Activated CD4-positive, alpha-beta memory T cell treated with anti-CD3 and anti-CD28 coated beads, Interleukin-2, amount 10 ng/mL, durations not matched to agents 7 days and 5 days (primary cell): ENCODE data around the gene CDH13. TPM values are rescaled to one million over a fixed set of nuclear protein-coding genes. Genes with fewer than 3 reads are reported as not detected.

ENCODE experiments used
- CTCF ChIA-PET: fragments of 350-600 bp; sonication (Branson Sonifier 250); formaldehyde crosslinking; loops from one replicate; lab custom pipeline; 2021; ENCODE audit warnings: antibody characterized with exemption, inconsistent platforms; lab: Charles Lee
- POLR2A ChIA-PET: fragments of 350-600 bp; sonication (Branson Sonifier 250); formaldehyde crosslinking; loops from one replicate; lab custom pipeline; 2021; ENCODE audit warnings: antibody characterized with exemption; lab: Charles Lee
- DNase-seq: peaks from one replicate; pipeline ENCODE4 v3.0.0-alpha.2; 2020
- H3K27ac Mint-ChIP-seq: one replicate; pipeline ENCODE4 v1.8.0; 2021; ENCODE audit warnings: mild to moderate bottlenecking, mixed read lengths
- H3K27me3 Mint-ChIP-seq: one replicate; pipeline ENCODE4 v1.8.0; 2021; ENCODE audit warnings: mixed read lengths
- H3K36me3 Mint-ChIP-seq: one replicate; pipeline ENCODE4 v1.8.0; 2021; ENCODE audit warnings: low read depth, mixed read lengths
- H3K4me1 Mint-ChIP-seq: one replicate; pipeline ENCODE4 v1.8.0; 2021; ENCODE audit warnings: mixed read lengths
- H3K4me3 Mint-ChIP-seq: one replicate; pipeline ENCODE4 v1.8.0; 2021; ENCODE audit warnings: mild to moderate bottlenecking, mixed read lengths
- H3K9me3 Mint-ChIP-seq: one replicate; pipeline ENCODE4 v1.8.0; 2021; ENCODE audit warnings: mixed read lengths
- total RNA-seq, 2 experiments: library from RNA; stranded (reverse); gene quantifications; one replicate each; pipeline ENCODE4 v1.2.3, GENCODE V29; 2021

Gene CDH13
- total RNA-seq, 2 experiments from 2014 or later: not detected

GRCh38 chr16:83023011-83023410, 396.2 kb downstream of the CDH13 start:
- no peaks in the 10 kb centered on the region for H3K4me1 Mint-ChIP-seq
- no peaks in the 10 kb centered on the region for H3K36me3 Mint-ChIP-seq
- ChIA-PET CTCF (no interaction called here), POLR2A (no interaction called here)
- H3K9me3 Mint-ChIP-seq: peaks cover 3% of the 10 kb centered on the region
- H3K27me3 Mint-ChIP-seq: no peaks in the 10 kb centered on the region
- no peak overlapping the region for H3K4me3 Mint-ChIP-seq
- no peak for DNase-seq
- H3K27ac Mint-ChIP-seq: no peak overlapping the region

- no peaks in the 10 kb centered on the region for H3K27me3 Mint-ChIP-seq
- H3K4me1 Mint-ChIP-seq: no peaks in the 10 kb centered on the region
- CTCF ChIA-PET: no interaction called here
- peaks cover 3% of the 10 kb centered on the region for H3K9me3 Mint-ChIP-seq
- POLR2A ChIA-PET: no interaction called here
- no peak overlapping the region for H3K4me3 Mint-ChIP-seq
- DNase-seq: no peak
- no peak overlapping the region for H3K27ac Mint-ChIP-seq
- no peaks in the 10 kb centered on the region for H3K36me3 Mint-ChIP-seq
These were observed 396.9 kb downstream of the CDH13 start for GRCh38 chr16:83023640-83024039.

GRCh38 chr16:83027973-83028372, 401.2 kb downstream of the CDH13 start:
- ChIA-PET POLR2A (no interaction called here), CTCF (no interaction called here)
- H3K4me1 Mint-ChIP-seq: no peaks in the 10 kb centered on the region
- peaks cover 9% of the 10 kb centered on the region for H3K9me3 Mint-ChIP-seq
- H3K27me3 Mint-ChIP-seq: no peaks in the 10 kb centered on the region
- no peak overlapping the region for H3K4me3 Mint-ChIP-seq
- no peak overlapping the region for H3K27ac Mint-ChIP-seq
- H3K36me3 Mint-ChIP-seq: no peaks in the 10 kb centered on the region
- DNase-seq: no peak

GRCh38 chr16:83029467-83029866, 402.7 kb downstream of the CDH13 start:
- Mint-ChIP-seq H3K9me3 (peaks cover 9% of the 10 kb centered on the region), H3K27ac (no peak overlapping the region), H3K4me1 (no peaks in the 10 kb centered on the region), H3K4me3 (no peak overlapping the region), H3K36me3 (no peaks in the 10 kb centered on the region), H3K27me3 (no peaks in the 10 kb centered on the region)
- no peak for DNase-seq
- POLR2A ChIA-PET: no interaction called here
- CTCF ChIA-PET: no interaction called here

- ChIA-PET POLR2A (no interaction called here), CTCF (no interaction called here)
- no peaks in the 10 kb centered on the region for H3K4me1 Mint-ChIP-seq
- no peak for DNase-seq
- H3K36me3 Mint-ChIP-seq: no peaks in the 10 kb centered on the region
- H3K9me3 Mint-ChIP-seq: peaks cover 9% of the 10 kb centered on the region
- no peak overlapping the region for H3K4me3 Mint-ChIP-seq
- no peak overlapping the region for H3K27ac Mint-ChIP-seq
- H3K27me3 Mint-ChIP-seq: no peaks in the 10 kb centered on the region
These were observed 404.8 kb downstream of the CDH13 start for GRCh38 chr16:83031524-83031923.

GRCh38 chr16:83037102-83037501, 410.3 kb downstream of the CDH13 start:
- H3K4me1 Mint-ChIP-seq: peaks cover 10% of the 10 kb centered on the region
- POLR2A ChIA-PET: no interaction called here
- no peaks in the 10 kb centered on the region for H3K27me3 Mint-ChIP-seq
- H3K27ac Mint-ChIP-seq: no peak overlapping the region
- peaks cover under 1% of the 10 kb centered on the region for H3K9me3 Mint-ChIP-seq
- H3K4me3 Mint-ChIP-seq: no peak overlapping the region
- CTCF ChIA-PET: no interaction called here
- no peak for DNase-seq
- H3K36me3 Mint-ChIP-seq: no peaks in the 10 kb centered on the region

- POLR2A ChIA-PET: no interaction called here
- DNase-seq: no peak
- Mint-ChIP-seq H3K4me1 (peaks cover 10% of the 10 kb centered on the region), H3K36me3 (no peaks in the 10 kb centered on the region), H3K9me3 (no peaks in the 10 kb centered on the region), H3K4me3 (no peak overlapping the region), H3K27ac (no peak overlapping the region), H3K27me3 (no peaks in the 10 kb centered on the region)
- CTCF ChIA-PET: no interaction called here
These were observed 411.1 kb downstream of the CDH13 start for GRCh38 chr16:83037884-83038283.

GRCh38 chr16:83040174-83040573, 413.4 kb downstream of the CDH13 start:
- H3K4me3 Mint-ChIP-seq: no peak overlapping the region
- no peaks in the 10 kb centered on the region for H3K9me3 Mint-ChIP-seq
- CTCF ChIA-PET: no interaction called here
- H3K4me1 Mint-ChIP-seq: peaks cover 10% of the 10 kb centered on the region
- H3K27ac Mint-ChIP-seq: no peak overlapping the region
- no peaks in the 10 kb centered on the region for H3K27me3 Mint-ChIP-seq
- POLR2A ChIA-PET: no interaction called here
- H3K36me3 Mint-ChIP-seq: no peaks in the 10 kb centered on the region
- no peak for DNase-seq

GRCh38 chr16:83044589-83044988, 417.8 kb downstream of the CDH13 start:
- H3K27me3 Mint-ChIP-seq: peaks cover 3% of the 10 kb centered on the region
- ChIA-PET CTCF (no interaction called here), POLR2A (no interaction called here)
- H3K9me3 Mint-ChIP-seq: peaks cover 3% of the 10 kb centered on the region
- no peak overlapping the region for H3K27ac Mint-ChIP-seq
- peaks cover 10% of the 10 kb centered on the region for H3K4me1 Mint-ChIP-seq
- no peak for DNase-seq
- H3K36me3 Mint-ChIP-seq: no peaks in the 10 kb centered on the region
- H3K4me3 Mint-ChIP-seq: no peak overlapping the region

- POLR2A ChIA-PET: no interaction called here
- H3K4me3 Mint-ChIP-seq: no peak overlapping the region
- no peak for DNase-seq
- H3K4me1 Mint-ChIP-seq: no peaks in the 10 kb centered on the region
- CTCF ChIA-PET: no interaction called here
- H3K27ac Mint-ChIP-seq: no peak overlapping the region
- H3K27me3 Mint-ChIP-seq: peaks cover 3% of the 10 kb centered on the region
- no peaks in the 10 kb centered on the region for H3K36me3 Mint-ChIP-seq
- H3K9me3 Mint-ChIP-seq: peaks cover 10% of the 10 kb centered on the region
These were observed 419.0 kb downstream of the CDH13 start for GRCh38 chr16:83045790-83046189.

- H3K4me1 Mint-ChIP-seq: no peaks in the 10 kb centered on the region
- H3K36me3 Mint-ChIP-seq: no peaks in the 10 kb centered on the region
- ChIA-PET POLR2A (no interaction called here), CTCF (no interaction called here)
- no peak overlapping the region for H3K4me3 Mint-ChIP-seq
- H3K27me3 Mint-ChIP-seq: peaks cover 3% of the 10 kb centered on the region
- no peak for DNase-seq
- no peak overlapping the region for H3K27ac Mint-ChIP-seq
- H3K9me3 Mint-ChIP-seq: peaks cover 10% of the 10 kb centered on the region
These were observed 419.9 kb downstream of the CDH13 start for GRCh38 chr16:83046664-83047063.

GRCh38 chr16:83051451-83051850, 424.7 kb downstream of the CDH13 start:
- H3K4me1 Mint-ChIP-seq: no peaks in the 10 kb centered on the region
- POLR2A ChIA-PET: no interaction called here
- DNase-seq: no peak
- H3K36me3 Mint-ChIP-seq: no peaks in the 10 kb centered on the region
- no peak overlapping the region for H3K27ac Mint-ChIP-seq
- no peak overlapping the region for H3K4me3 Mint-ChIP-seq
- peaks cover 10% of the 10 kb centered on the region for H3K9me3 Mint-ChIP-seq
- CTCF ChIA-PET: no interaction called here
- H3K27me3 Mint-ChIP-seq: peaks cover 3% of the 10 kb centered on the region

- H3K4me3 Mint-ChIP-seq: no peak overlapping the region
- CTCF ChIA-PET: no interaction called here
- no peaks in the 10 kb centered on the region for H3K4me1 Mint-ChIP-seq
- POLR2A ChIA-PET: no interaction called here
- H3K27me3 Mint-ChIP-seq: no peaks in the 10 kb centered on the region
- no peak for DNase-seq
- H3K9me3 Mint-ChIP-seq: peaks cover 7% of the 10 kb centered on the region
- no peak overlapping the region for H3K27ac Mint-ChIP-seq
- H3K36me3 Mint-ChIP-seq: no peaks in the 10 kb centered on the region
These were observed 427.5 kb downstream of the CDH13 start for GRCh38 chr16:83054283-83054682.

- H3K4me1 Mint-ChIP-seq: no peaks in the 10 kb centered on the region
- H3K4me3 Mint-ChIP-seq: no peak overlapping the region
- ChIA-PET CTCF (no interaction called here), POLR2A (no interaction called here)
- no peaks in the 10 kb centered on the region for H3K27me3 Mint-ChIP-seq
- H3K36me3 Mint-ChIP-seq: no peaks in the 10 kb centered on the region
- DNase-seq: no peak
- H3K9me3 Mint-ChIP-seq: peaks cover 4% of the 10 kb centered on the region
- no peak overlapping the region for H3K27ac Mint-ChIP-seq
These were observed 431.6 kb downstream of the CDH13 start for GRCh38 chr16:83058376-83058775.

- no peak overlapping the region for H3K27ac Mint-ChIP-seq
- ChIA-PET CTCF (no interaction called here), POLR2A (no interaction called here)
- H3K27me3 Mint-ChIP-seq: no peaks in the 10 kb centered on the region
- H3K4me3 Mint-ChIP-seq: no peak overlapping the region
- no peaks in the 10 kb centered on the region for H3K4me1 Mint-ChIP-seq
- DNase-seq: no peak
- H3K9me3 Mint-ChIP-seq: peaks cover 10% of the 10 kb centered on the region
- H3K36me3 Mint-ChIP-seq: no peaks in the 10 kb centered on the region
These were observed 432.5 kb downstream of the CDH13 start for GRCh38 chr16:83059237-83059636.
